HepG2 (cell line): ENCODE results near the gene PXT1. TPM values are rescaled to one million over a fixed set of nuclear protein-coding genes. Genes with fewer than 3 reads are reported as not detected.

ENCODE experiments used
- ARNT2 ChIP-seq: sonication (generic); formaldehyde crosslinking; IDR thresholded peaks from 2 replicates; pipeline ENCODE4 v1.8.0; 2022; ENCODE audit warnings: mild to moderate bottlenecking, low read depth, missing genetic modification reagents, moderate library complexity
- ASH2L ChIP-seq: fragments of 300-600, 200-600 bp; sonication (generic); IDR thresholded peaks from 2 replicates; pipeline ENCODE4 v1.7.0; 2017; ENCODE audit warnings: low read depth, mild to moderate bottlenecking, moderate library complexity, mixed read lengths, low read length; ENCODE audit not compliant: insufficient read length
- CBX1 ChIP-seq: IDR thresholded peaks from one replicate; pipeline ENCODE4 v1.6.1; 2016; ENCODE audit warnings: antibody characterized with exemption, low read depth
- FIP1L1 ChIP-seq: fragments of 200-400 bp; formaldehyde crosslinking; IDR thresholded peaks from 2 replicates; pipeline ENCODE4 v1.6.1; 2018; ENCODE audit warnings: low read depth, mild to moderate bottlenecking, low read length, moderate library complexity, borderline replicate concordance; ENCODE audit not compliant: insufficient read depth
- PCBP2 ChIP-seq: fragments of 200-400 bp; formaldehyde crosslinking; optimal IDR thresholded peaks from 2 replicates; pipeline ENCODE3; 2018; ENCODE audit warnings: low read length, low read depth; ENCODE audit not compliant: poor library complexity, severe bottlenecking
- POLR2A ChIP-seq, 2 experiments: IDR thresholded peaks; 2 replicates each; pipeline ENCODE4 v1.6.1; 2011; ENCODE audit warnings: low read depth in 2 of 2, low read length in 2 of 2, mild to moderate bottlenecking in 1 of 2, moderate library complexity in 1 of 2; ENCODE audit not compliant: insufficient read depth in 1 of 2
- ZNF24 ChIP-seq: fragments of 450-650 bp; IDR thresholded peaks from 2 replicates; pipeline ENCODE4 v1.6.1; 2017; ENCODE audit warnings: antibody characterized with exemption, mild to moderate bottlenecking
- ZNF891 ChIP-seq: sonication (generic); formaldehyde crosslinking; IDR thresholded peaks from 2 replicates; pipeline ENCODE4 v1.5.0; 2020; ENCODE audit warnings: mild to moderate bottlenecking, missing genetic modification reagents
- polyA plus RNA-seq, 8 experiments: library from polyadenylated mRNA; depleted of rRNA in 3 of 8; stranded (reverse) in 7 of 8; unstranded in 1 of 8; fragments of >200 nt; fragmentation: Illumina TruSeq in 4 of 8; extraction: Trizol in 4 of 8; gene quantifications; 2 replicates each; pipeline versions ENCODE4 v1.2.1 to v1.2.3, GENCODE V29; 2011 to 2016; ENCODE audit warnings: low read depth in 4 of 8, missing spikeins in 1 of 8, mixed read lengths in 1 of 8; ENCODE audit not compliant: insufficient read depth in 1 of 8
- total RNA-seq, 5 experiments: library from RNA; depleted of rRNA; stranded (reverse); fragments of >200 nt; fragmentation: Illumina TruSeq; extraction: Trizol; gene quantifications; 2 replicates each; pipeline ENCODE4 v1.2.3, GENCODE V29; 2016; ENCODE audit warnings: low read depth in 1 of 5
- TF ChIP-seq, protein P1 (sequence below): sonication (generic); formaldehyde crosslinking; IDR thresholded peaks from 2 replicates; pipeline ENCODE4 v1.4.0; 2020; ENCODE audit warnings: mild to moderate bottlenecking, missing genetic modification reagents
- TF ChIP-seq, protein P2 (sequence below): sonication (generic); formaldehyde crosslinking; conservative IDR thresholded peaks from 2 replicates; pipeline ENCODE4 v1.4.0; 2020; ENCODE audit warnings: missing genetic modification reagents

PXT1 gene
- total and polyA plus RNA-seq, 2 of the 13 experiments (the other 11 are each of a cell fraction or from before 2014, with no cell fraction given) = 0.04 TPM; not detected in 1

DNA sequence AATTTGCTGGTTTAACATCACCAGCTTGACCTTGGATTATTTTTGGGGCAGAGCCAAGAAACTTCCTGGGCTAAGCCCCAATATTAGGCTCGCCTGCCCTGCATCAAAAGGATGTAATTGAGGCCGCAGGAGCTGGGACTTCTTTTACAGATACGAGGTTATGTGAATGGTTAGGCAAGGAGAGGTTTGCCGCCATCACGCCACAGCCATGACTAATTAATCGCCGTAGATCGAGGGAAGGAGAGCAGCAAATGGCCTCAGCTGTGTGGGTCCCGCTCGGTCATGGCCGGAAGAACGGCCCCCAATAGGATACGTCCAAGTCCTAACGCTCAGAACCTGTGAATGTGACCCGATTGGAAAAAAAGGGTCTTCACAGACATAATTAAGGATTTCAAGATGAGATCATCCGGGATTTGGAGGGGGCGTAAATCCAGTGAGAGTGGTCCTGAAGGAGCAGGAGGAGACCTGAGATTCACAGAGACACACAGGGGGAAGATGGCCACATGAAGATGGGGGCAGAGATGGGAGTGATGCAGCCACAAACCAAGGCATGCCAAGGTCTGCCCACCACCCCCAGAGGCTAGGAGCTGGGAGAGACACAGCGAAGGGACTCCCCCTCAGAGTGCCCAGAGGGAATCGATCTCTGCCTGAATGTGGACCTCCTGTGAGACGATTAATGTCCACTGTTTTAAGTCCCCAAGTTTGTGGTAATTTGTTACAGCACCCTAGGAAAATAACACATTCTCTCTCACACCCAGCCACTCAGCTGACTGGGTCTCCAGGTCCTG is 96.0 kb downstream of the PXT1 start (continued):
- TF ChIP-seq, protein P1, sequence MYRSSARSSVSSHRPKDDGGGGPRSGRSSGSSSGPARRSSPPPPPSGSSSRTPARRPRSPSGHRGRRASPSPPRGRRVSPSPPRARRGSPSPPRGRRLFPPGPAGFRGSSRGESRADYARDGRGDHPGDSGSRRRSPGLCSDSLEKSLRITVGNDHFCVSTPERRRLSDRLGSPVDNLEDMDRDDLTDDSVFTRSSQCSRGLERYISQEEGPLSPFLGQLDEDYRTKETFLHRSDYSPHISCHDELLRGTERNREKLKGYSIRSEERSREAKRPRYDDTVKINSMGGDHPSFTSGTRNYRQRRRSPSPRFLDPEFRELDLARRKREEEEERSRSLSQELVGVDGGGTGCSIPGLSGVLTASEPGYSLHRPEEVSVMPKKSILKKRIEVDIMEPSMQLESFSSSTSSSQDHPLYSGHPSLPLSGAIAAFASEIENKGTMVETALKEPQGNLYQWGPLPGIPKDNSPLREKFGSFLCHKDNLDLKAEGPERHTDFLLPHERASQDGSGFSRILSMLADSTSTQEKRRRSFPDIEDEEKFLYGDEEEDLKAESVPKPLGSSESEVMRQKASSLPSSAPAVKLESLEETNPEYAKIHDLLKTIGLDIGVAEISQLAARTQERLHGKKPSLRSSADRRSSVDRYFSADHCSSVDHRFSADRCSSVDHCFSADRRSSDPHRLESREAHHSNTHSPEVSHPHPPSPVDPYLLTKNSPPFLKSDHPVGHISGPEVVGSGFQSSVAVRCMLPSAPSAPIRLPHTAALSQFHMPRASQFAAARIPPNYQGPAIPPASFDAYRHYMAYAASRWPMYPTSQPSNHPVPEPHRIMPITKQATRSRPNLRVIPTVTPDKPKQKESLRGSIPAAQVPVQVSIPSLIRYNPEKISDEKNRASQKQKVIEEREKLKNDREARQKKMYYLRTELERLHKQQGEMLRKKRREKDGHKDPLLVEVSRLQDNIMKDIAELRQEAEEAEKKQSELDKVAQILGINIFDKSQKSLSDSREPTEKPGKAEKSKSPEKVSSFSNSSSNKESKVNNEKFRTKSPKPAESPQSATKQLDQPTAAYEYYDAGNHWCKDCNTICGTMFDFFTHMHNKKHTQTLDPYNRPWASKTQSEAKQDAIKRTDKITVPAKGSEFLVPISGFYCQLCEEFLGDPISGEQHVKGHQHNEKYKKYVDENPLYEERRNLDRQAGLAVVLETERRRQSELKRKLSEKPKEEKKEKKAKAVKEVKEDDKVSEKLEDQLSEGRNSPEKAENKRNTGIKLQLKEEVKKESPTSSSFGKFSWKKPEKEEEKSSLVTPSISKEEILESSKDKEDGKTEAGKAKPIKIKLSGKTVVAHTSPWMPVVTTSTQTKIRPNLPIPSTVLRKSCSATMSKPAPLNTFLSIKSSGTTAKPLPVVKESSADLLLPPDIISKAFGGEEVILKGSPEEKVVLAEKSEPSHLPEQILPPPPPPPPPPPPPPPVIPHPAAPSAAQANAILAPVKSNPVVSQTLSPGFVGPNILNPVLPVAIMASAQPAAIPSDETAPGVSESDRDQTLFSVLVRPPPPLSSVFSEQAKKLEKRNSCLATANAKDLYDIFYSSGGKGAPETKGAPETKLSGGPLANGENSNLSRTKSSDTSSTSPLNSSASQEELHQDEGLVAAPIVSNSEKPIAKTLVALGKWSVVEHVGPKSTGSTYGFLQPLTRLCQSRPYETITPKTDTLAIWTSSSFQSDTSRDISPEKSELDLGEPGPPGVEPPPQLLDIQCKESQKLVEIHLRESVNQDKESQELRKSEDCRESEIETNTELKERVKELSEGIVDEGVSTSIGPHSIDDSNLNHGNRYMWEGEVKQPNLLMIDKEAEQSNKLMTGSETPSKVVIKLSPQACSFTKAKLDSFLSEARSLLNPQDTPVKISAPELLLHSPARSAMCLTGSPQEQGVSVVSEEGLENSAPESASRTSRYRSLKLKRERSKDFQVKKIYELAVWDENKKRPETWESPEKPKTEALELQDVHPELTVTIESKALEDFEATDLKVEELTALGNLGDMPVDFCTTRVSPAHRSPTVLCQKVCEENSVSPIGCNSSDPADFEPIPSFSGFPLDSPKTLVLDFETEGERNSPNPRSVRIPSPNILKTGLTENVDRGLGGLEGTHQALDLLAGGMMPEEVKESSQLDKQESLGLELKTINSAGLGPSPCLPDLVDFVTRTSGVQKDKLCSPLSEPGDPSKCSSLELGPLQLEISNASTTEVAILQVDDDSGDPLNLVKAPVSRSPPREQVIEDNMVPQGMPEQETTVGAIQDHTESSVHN (CRISPR knock-in tag) = no peak
- TF ChIP-seq POLR2A (IDR thresholded peaks at IDR 0.05; ENCODE audit: insufficient read depth in 1 of 2, low read depth in 2 of 2, low read length in 2 of 2) = no peak
- TF ChIP-seq ARNT2 (CRISPR knock-in tag) = no peak
- no peak for TF ChIP-seq CBX1
- TF ChIP-seq FIP1L1 = no peak
- no peak for TF ChIP-seq ZNF891 (CRISPR knock-in tag)
- no peak for TF ChIP-seq ASH2L
- TF ChIP-seq, protein P2, sequence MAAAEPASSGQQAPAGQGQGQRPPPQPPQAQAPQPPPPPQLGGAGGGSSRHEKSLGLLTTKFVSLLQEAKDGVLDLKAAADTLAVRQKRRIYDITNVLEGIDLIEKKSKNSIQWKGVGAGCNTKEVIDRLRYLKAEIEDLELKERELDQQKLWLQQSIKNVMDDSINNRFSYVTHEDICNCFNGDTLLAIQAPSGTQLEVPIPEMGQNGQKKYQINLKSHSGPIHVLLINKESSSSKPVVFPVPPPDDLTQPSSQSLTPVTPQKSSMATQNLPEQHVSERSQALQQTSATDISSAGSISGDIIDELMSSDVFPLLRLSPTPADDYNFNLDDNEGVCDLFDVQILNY = no peak
- TF ChIP-seq PCBP2 = no peak
- no peak for TF ChIP-seq ZNF24
- TF ChIP-seq, all 625 proteins: peak for 0
